WERI-Rb-1 (cell line): ENCODE measurements around the gene ZBTB14.

ENCODE experiments used
- DNase-seq: peaks from one replicate; pipeline ENCODE4 v3.0.0-alpha.2; 2020
- H3K27ac ChIP-seq: fragments of 250-450 bp; sonication (Bioruptor Pico); 2 replicates; pipeline ENCODE4 v1.5.1; 2020; ENCODE audit warnings: mild to moderate bottlenecking, moderate library complexity
- H3K27me3 ChIP-seq: fragments of 250-450 bp; sonication (Bioruptor Pico); 2 replicates; pipeline ENCODE4 v1.5.1; 2021; ENCODE audit warnings: mild to moderate bottlenecking, low read depth, moderate library complexity; ENCODE audit not compliant: insufficient read depth, severe bottlenecking
- H3K36me3 ChIP-seq: fragments of 250-450 bp; sonication (Bioruptor Pico); 2 replicates; pipeline ENCODE4 v1.5.1; 2020; ENCODE audit warnings: mild to moderate bottlenecking, moderate library complexity
- H3K4me3 ChIP-seq: 2 replicates; pipeline ENCODE4 v1.5.1; 2011; ENCODE audit warnings: low read depth, mild to moderate bottlenecking, control low read depth, low read length
- H3K9me3 ChIP-seq: fragments of 250-450 bp; sonication (Bioruptor Pico); 2 replicates; pipeline ENCODE4 v1.5.1; 2021; ENCODE audit warnings: mild to moderate bottlenecking, moderate library complexity; ENCODE audit not compliant: severe bottlenecking
- CTCF ChIP-seq: IDR thresholded peaks from 2 replicates; pipeline ENCODE4 v1.5.1; 2011; ENCODE audit warnings: low read depth, mild to moderate bottlenecking, control low read depth, inconsistent platforms, low read length

Gene ZBTB14, protein sequence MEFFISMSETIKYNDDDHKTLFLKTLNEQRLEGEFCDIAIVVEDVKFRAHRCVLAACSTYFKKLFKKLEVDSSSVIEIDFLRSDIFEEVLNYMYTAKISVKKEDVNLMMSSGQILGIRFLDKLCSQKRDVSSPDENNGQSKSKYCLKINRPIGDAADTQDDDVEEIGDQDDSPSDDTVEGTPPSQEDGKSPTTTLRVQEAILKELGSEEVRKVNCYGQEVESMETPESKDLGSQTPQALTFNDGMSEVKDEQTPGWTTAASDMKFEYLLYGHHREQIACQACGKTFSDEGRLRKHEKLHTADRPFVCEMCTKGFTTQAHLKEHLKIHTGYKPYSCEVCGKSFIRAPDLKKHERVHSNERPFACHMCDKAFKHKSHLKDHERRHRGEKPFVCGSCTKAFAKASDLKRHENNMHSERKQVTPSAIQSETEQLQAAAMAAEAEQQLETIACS

DNA sequence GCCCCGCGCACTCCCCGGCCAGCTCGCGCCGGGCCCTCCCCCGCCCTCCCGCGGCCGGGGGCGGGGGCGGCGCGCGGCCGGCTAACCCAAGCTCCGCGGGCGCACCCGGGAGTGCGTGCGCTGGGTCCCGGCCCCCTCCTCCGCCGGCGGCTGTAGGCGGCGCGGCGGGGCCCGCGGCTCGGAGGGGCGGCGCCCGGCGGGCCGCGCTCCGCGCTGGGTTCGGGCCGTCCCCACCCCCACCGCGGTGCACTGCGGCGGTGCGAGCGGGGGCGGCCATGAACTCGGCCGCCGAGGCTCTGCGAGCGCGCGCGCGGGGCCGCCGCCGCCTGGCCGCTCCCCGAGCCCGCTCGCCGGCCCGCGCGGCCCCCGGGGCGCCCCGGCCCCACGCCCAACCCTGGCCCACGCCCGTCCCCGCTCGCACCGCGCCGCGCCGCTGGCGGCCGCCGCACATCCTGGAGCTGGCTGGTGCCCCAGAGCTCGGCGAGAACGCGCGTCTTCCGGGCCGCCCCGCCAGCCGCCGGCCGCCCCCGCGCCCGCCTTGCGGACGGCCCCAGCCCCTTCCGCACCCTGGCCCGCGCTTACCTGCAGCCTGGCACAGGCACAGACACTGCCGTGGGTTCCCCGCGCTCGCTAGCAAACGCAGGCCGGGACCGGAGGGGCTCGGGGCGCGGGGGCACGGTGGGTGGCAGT lies at the start of gene ZBTB14:
Gene ZBTB14 (minus strand): TSS at position 496 of the 690 bp plus-strand sequence. CDS start 2,480 bp downstream, outside the sequence.
- Histone ChIP-seq H3K4me3 (peak within 1 kb of the TSS; percentile 64), H3K9me3 (no peaks in the 10 kb centered on the region), H3K27ac (peak within 1 kb of the TSS; percentile 96), H3K27me3 (no peaks in the 10 kb centered on the region), H3K36me3 (peaks cover 23% of the 10 kb centered on the region)
- no peak for TF ChIP-seq CTCF
- DNase-seq: peak; percentile 35

DNA sequence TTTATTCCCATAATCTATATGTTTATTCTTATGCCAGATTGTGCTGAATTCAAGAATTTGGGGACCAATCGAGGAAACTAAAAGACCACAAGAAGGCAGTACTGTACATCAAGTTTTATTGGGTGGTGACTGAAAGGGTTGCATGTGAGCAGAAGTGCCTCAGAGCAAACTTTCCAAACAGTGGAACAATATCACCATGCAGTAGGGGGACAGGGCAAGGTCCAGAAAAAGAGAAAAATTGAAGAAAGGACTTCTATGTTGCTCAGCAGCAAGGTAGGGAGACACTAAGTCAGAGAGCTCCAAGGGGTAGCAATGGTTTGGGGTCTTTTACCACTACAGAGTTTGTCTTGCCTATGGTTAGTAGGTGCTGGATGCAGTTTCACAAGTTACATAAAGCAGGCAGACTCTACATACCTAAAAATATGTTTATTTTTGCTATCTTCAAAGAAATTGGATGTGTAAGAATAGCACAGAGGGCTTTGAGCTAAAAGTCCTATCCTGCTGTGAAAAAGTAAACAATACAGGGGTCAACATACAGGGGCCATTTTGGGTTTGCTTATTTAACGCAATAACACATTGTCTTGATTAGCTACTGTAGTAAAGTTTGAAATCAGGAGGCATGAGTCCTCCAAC lies 43.8 kb upstream of the ZBTB14 start:
- no peak overlapping the region for H3K4me3 ChIP-seq
- H3K27ac ChIP-seq: no peak overlapping the region
- H3K36me3 ChIP-seq: no peaks in the 10 kb centered on the region
- H3K27me3 ChIP-seq: no peaks in the 10 kb centered on the region
- no peak for DNase-seq
- no peak for TF ChIP-seq CTCF
- H3K9me3 ChIP-seq: no peaks in the 10 kb centered on the region

- DNase-seq: no peak
- Histone ChIP-seq H3K36me3 (no peaks in the 10 kb centered on the region), H3K9me3 (no peaks in the 10 kb centered on the region), H3K4me3 (no peak overlapping the region), H3K27ac (no peak overlapping the region), H3K27me3 (no peaks in the 10 kb centered on the region)
- TF ChIP-seq CTCF: no peak
These were observed 39.0 kb upstream of the ZBTB14 start for GRCh38 chr18:5334456-5335075.

DNA sequence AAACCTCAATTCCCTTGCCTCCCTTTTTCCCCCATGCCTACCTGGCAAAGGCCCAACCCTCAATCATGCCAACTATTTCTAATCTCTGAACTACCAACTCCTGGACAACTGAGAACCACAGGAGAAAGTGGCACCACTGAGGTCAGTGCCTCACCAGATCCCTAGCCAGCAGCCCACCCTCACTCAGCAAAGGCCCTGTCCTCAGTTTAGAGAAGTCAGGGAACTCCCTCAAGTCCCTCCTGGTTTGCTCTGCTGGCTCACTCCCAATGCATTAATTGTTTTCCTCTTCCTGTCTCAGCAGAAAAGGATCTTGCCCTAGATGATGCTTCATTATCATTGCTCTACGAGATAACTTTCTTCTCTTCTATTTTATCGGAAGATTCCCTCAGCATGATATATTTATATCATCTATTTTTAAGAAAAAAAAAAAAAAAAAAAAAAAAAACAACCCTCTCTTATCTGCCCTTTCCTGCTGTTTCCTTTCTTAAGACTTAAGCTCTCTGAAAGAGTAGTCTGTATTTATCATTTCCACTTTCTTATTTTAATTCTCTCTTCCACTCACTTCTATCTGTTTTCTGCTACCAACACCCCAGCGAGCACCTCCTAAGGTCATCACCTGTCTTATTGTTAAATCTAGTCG lies 22.7 kb upstream of the ZBTB14 start:
- TF ChIP-seq CTCF: no peak
- Histone ChIP-seq H3K27ac (no peak overlapping the region), H3K27me3 (no peaks in the 10 kb centered on the region), H3K4me3 (no peak overlapping the region), H3K36me3 (no peaks in the 10 kb centered on the region), H3K9me3 (no peaks in the 10 kb centered on the region)
- no peak for DNase-seq

DNA sequence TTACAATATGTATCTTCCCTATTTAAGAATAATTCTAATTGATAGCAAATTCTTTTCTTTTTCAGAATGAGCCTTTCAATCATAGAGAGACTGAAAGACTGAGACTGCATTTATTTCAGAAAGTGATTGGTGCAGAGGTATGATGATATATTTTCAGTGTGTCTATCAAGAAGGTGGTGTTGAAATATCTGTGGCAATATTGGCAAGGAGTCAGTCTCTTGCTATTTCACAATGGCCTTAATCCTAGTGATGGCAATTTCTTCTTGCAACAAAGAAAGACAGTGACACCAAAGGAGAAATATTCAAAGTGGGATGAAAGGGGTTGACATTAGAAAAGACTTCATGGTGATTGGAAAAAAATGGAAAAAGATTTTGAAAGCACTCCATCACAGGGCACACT lies 21.7 kb upstream of the ZBTB14 start:
- no peak for DNase-seq
- Histone ChIP-seq H3K9me3 (no peaks in the 10 kb centered on the region), H3K27ac (no peak overlapping the region), H3K36me3 (no peaks in the 10 kb centered on the region), H3K27me3 (no peaks in the 10 kb centered on the region), H3K4me3 (no peak overlapping the region)
- TF ChIP-seq CTCF: no peak
